HepG2 (cell line): Measurements from ENCODE around the gene PDZD4. TPM values are rescaled to one million over a fixed set of nuclear protein-coding genes. Genes with fewer than 3 reads are reported as not detected.

Experiments used
- ATAC-seq: fragments of 200-7000 bp; cut with Tn5 transposase; 3 replicates; pipeline ENCODE4 v1.9.1; 2020; ENCODE audit warnings: mild to moderate bottlenecking, moderate library complexity
- BruUV-seq: library from RNA; stranded (reverse); fragments of 400-500 nt; replicated peaks from 2 replicates; lab custom pipeline; 2021; lab: Mats Ljungman, UMichigan
- CTCF ChIA-PET: fragments of 300-600 bp; formaldehyde crosslinking; extraction: SDS; loops from one replicate; lab custom pipeline; 2021; ENCODE audit warnings: low total read pairs, inconsistent platforms, low intra/inter-chr PET ratio; lab: Yijun Ruan, JAX
- POLR2A ChIA-PET: fragments of 350-600 bp; sonication (Branson Sonifier 250); formaldehyde crosslinking; loops from one replicate; lab custom pipeline; 2020; ENCODE audit warnings: antibody characterized with exemption, inconsistent platforms; lab: Yijun Ruan, JAX
- DNase-seq: peaks from one replicate; pipeline ENCODE4 v3.0.0-alpha.2; 2015; ENCODE audit warnings: low spot score
- FAIRE-seq: peaks from 3 replicates; lab custom pipeline; 2011; peaks lifted over from hg19 to GRCh38; lab: Jason Lieb, UNC
- H2AFZ ChIP-seq: one replicate; pipeline ENCODE4 v1.6.1; 2011; ENCODE audit warnings: low read length, inconsistent platforms
- H3K27ac ChIP-seq: fragments of 300-600 bp; 3 replicates; pipeline ENCODE4 v1.8.0; 2011; ENCODE audit warnings: mixed run types, mild to moderate bottlenecking, mixed read lengths, low read length, inconsistent platforms; ENCODE audit not compliant: insufficient read depth; ENCODE audit errors: extremely low read length
- H3K27me3 ChIP-seq, 2 experiments: fragments of 200-600 bp in 1 of 2; 2 replicates in 1 of 2; 3 replicates in 1 of 2; pipeline versions ENCODE4 v1.6.0 to v1.8.0; 2011; ENCODE audit warnings: low read length in 2 of 2, mild to moderate bottlenecking in 2 of 2, moderate library complexity in 2 of 2, inconsistent platforms in 1 of 2; ENCODE audit not compliant: insufficient read depth in 2 of 2, control insufficient read depth in 1 of 2
- H3K36me3 ChIP-seq, 2 experiments: fragments of 200-600 bp in 1 of 2; replicated peaks in 1 of 2; 2 replicates in 1 of 2; 3 replicates in 1 of 2; pipeline versions ENCODE4 v1.5.1 to v1.8.0; 2011; ENCODE audit warnings: low read length in 2 of 2, inconsistent platforms in 1 of 2; ENCODE audit not compliant: insufficient read depth in 2 of 2, control insufficient read depth in 1 of 2
- H3K4me1 ChIP-seq: 2 replicates; pipeline ENCODE4 v1.5.1; 2012; ENCODE audit warnings: low read length, inconsistent platforms; ENCODE audit not compliant: insufficient read depth
- H3K4me2 ChIP-seq: 2 replicates; pipeline ENCODE4 v1.6.0; 2011; ENCODE audit warnings: low read depth, low read length, inconsistent platforms
- H3K4me3 ChIP-seq, 3 experiments: fragments of 200-600 bp in 1 of 3; sonication (generic), shearing (Covaris generic) in 1 of 3; replicated peaks in 1 of 3; 2 replicates each; pipeline ENCODE4 v1.5.1; 2011 to 2016; ENCODE audit warnings: low read length in 3 of 3, inconsistent platforms in 2 of 3, low read depth in 2 of 3, mild to moderate bottlenecking in 2 of 3, control low read depth in 1 of 3, mixed read lengths in 1 of 3; ENCODE audit not compliant: insufficient read depth in 1 of 3
- H3K79me2 ChIP-seq: one replicate; pipeline ENCODE4 v1.6.1; 2011; ENCODE audit warnings: low read length, inconsistent platforms; ENCODE audit not compliant: insufficient read depth
- H3K9ac ChIP-seq: 2 replicates; pipeline ENCODE4 v1.6.0; 2011; ENCODE audit warnings: mild to moderate bottlenecking, low read depth, low read length, inconsistent platforms; ENCODE audit not compliant: insufficient read depth
- H3K9me3 ChIP-seq: 2 replicates; pipeline ENCODE4 v1.5.1; 2012; ENCODE audit warnings: mild to moderate bottlenecking, low read length
- H4K20me1 ChIP-seq: 2 replicates; pipeline ENCODE4 v1.6.0; 2011; ENCODE audit warnings: inconsistent platforms, mild to moderate bottlenecking, low read length, moderate library complexity; ENCODE audit not compliant: insufficient read depth
- FOXP1 ChIP-seq, 2 experiments: fragments of 450-650 bp in 1 of 2; IDR thresholded peaks; 2 replicates each; pipeline ENCODE4 v1.6.1; 2017 to 2018; ENCODE audit warnings: antibody characterized with exemption in 1 of 2
- KLF13 ChIP-seq: sonication (generic); formaldehyde crosslinking; IDR thresholded peaks from 2 replicates; pipeline ENCODE4 v1.4.0; 2020; ENCODE audit warnings: mild to moderate bottlenecking, missing genetic modification reagents
- MXD4 ChIP-seq: IDR thresholded peaks from 2 replicates; pipeline ENCODE4 v1.6.1; 2016; ENCODE audit warnings: mild to moderate bottlenecking, missing biosample characterization, missing genetic modification reagents
- PBX2 ChIP-seq: IDR thresholded peaks from 2 replicates; pipeline ENCODE4 v1.6.1; 2016; ENCODE audit warnings: control low read depth
- RFXANK ChIP-seq: IDR thresholded peaks from 2 replicates; pipeline ENCODE4 v1.6.1; 2016
- ZBTB39 ChIP-seq: sonication (generic); formaldehyde crosslinking; IDR thresholded peaks from 2 replicates; pipeline ENCODE4 v1.5.0; 2020; ENCODE audit warnings: missing genetic modification reagents
- whole genome bisulfite sequencing: methylation state at CpG from one replicate; pipeline ENCODE4 v1.1.6; 2017; ENCODE audit warnings: low lambda C conversion rate; 5-methylcytosine and 5-hydroxymethylcytosine counted together
- in situ Hi-C: cut with HindIII; loops from 2 replicates; pipeline ENCODE4 v1.10.0; 2017; ENCODE audit warnings: low pct_unique_long_range_greater_than_20kb; ENCODE audit not compliant: extremely low pct_ligation_motif_present
- intact Hi-C: fragments of 100-400 bp; cut with micrococcal nuclease; formaldehyde crosslinking; loops from one replicate; pipeline ENCODE4 v1.10.0; 2022; ENCODE audit not compliant: unreplicated experiment
- polyA plus RNA-seq, 8 experiments: library from polyadenylated mRNA; depleted of rRNA in 3 of 8; stranded (reverse) in 7 of 8; unstranded in 1 of 8; fragments of >200 nt; fragmentation: Illumina TruSeq in 4 of 8; extraction: Trizol in 4 of 8; gene quantifications; 2 replicates each; pipeline versions ENCODE4 v1.2.1 to v1.2.3, GENCODE V29; 2011 to 2016; ENCODE audit warnings: low read depth in 4 of 8, missing spikeins in 1 of 8, mixed read lengths in 1 of 8; ENCODE audit not compliant: insufficient read depth in 1 of 8
- total RNA-seq, 5 experiments: library from RNA; depleted of rRNA; stranded (reverse); fragments of >200 nt; fragmentation: Illumina TruSeq; extraction: Trizol; gene quantifications; 2 replicates each; pipeline ENCODE4 v1.2.3, GENCODE V29; 2016; ENCODE audit warnings: low read depth in 1 of 5

PDZD4 gene
- total and polyA plus RNA-seq, 2 of the 13 experiments (the other 11 are each of a cell fraction or from before 2014, with no cell fraction given), result not detected

- TF ChIP-seq ZBTB39, result no peak
- no peak for TF ChIP-seq MXD4
These were observed 45.9 kb downstream of the PDZD4 start (continued) for GRCh38 chrX:153784325-153784967.

DNA sequence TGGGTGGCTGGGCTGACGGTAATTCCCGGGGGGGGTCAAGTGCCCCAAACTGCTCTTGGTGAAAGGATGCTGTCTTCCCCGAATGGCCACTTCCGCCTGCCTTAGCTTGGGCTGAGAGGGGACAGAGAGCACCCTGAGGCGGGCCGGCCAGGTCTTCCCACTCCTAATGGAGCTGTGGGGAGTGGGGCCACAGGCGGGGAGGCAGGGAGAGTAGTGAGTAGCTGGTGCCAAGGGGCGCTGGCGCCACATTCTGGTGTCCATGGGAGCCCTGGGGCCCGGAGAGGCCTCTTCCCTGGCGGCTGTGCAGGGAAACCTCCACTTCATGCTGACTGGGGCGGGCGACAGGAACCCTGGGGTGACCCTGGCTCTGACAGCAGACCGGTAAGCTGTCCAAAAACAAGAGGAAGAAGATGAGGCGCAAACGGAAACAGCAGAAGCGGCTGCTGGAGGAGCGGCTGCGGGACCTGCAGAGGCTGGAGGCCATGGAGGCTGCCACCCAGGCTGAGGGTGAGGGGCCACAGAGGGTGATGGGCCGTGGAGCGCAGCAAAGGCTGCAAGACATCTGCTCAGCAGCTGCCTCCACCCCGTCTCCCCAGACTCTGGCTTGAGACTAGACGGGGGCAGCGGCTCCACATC is 46.8 kb downstream of the PDZD4 start:
- Histone ChIP-seq H3K79me2 (no peaks in the 10 kb centered on the region), H2AFZ (no peak overlapping the region), H3K9ac (no peak overlapping the region), H3K27ac (no peak overlapping the region), H3K4me3 (no peak overlapping the region), H3K36me3 (no peaks in the 10 kb centered on the region; a peak in 2 of 5 replicates), H3K4me1 (no peaks in the 10 kb centered on the region), H3K27me3 (no peaks in the 10 kb centered on the region), H3K4me2 (no peak overlapping the region), H4K20me1 (no peaks in the 10 kb centered on the region), H3K9me3 (no peaks in the 10 kb centered on the region)
- no peak for DNase-seq
- BruUV-seq, result no TSS peak
- TF ChIP-seq FOXP1 (IDR thresholded peaks at IDR 0.05), result no peak
- no peak for TF ChIP-seq FOXP1 (CRISPR knock-in tag; IDR thresholded peaks at IDR 0.05)
- no peak for TF ChIP-seq PBX2 (CRISPR knock-in tag)
- TF ChIP-seq RFXANK (CRISPR knock-in tag), result no peak
- TF ChIP-seq KLF13 (CRISPR knock-in tag), result no peak
- FAIRE-seq, result no peak
- in situ Hi-C loops (no loop called here), intact Hi-C loops (loop anchor here (2.0 kb wide), 1 partner anchor 19 kb away; the partner anchor contains the start of gene PLXNB3)
- ChIA-PET CTCF (no interaction called here), POLR2A (interaction anchor here (1.5 kb wide), 1 partner anchor 11 kb away, joined by 3 read pairs; the partner anchor contains the start of genes IDH3G and SSR4)
- WGBS, result 97% methylated on average over 14 of the region's 24 CpGs
- no peak for ATAC-seq
